Natural killer cell (primary cell): ENCODE data around the gene TRIM31. TPM values are rescaled to one million over a fixed set of nuclear protein-coding genes. Genes with fewer than 3 reads are reported as not detected.

Experiments
- ATAC-seq, 3 donors: fragments of 150-1000 bp in 2 of 3; fragments of 200-7000 bp in 1 of 3; cut with Tn5 transposase; 1 replicate in 1 of 3; 2 replicates in 2 of 3; pipeline ENCODE4 v1.10.0; 2021; ENCODE audit warnings: mild to moderate bottlenecking in 2 of 3, moderate library complexity in 2 of 3
- DNase-seq, 2 donors: peaks; one replicate each; pipeline versions ENCODE4 v3.0.0 to v3.0.0-alpha.2; 2013 to 2021; ENCODE audit warnings: mixed read lengths in 1 of 2
- H3K27ac ChIP-seq: one replicate; pipeline ENCODE4 v1.5.1; 2013; ENCODE audit warnings: mild to moderate bottlenecking, low read length
- H3K27me3 ChIP-seq: one replicate; pipeline ENCODE4 v1.6.1; 2013; ENCODE audit warnings: low read length; ENCODE audit not compliant: control insufficient read depth, insufficient read depth
- H3K36me3 ChIP-seq: one replicate; pipeline ENCODE4 v1.6.1; 2013; ENCODE audit warnings: low read length; ENCODE audit not compliant: control insufficient read depth, insufficient read depth
- H3K4me1 ChIP-seq: one replicate; pipeline ENCODE4 v1.6.1; 2013; ENCODE audit warnings: low read length; ENCODE audit not compliant: control insufficient read depth, insufficient read depth
- H3K4me3 ChIP-seq: one replicate; pipeline ENCODE4 v1.5.1; 2013; ENCODE audit warnings: low read length
- H3K9me3 ChIP-seq: one replicate; pipeline ENCODE4 v1.6.1; 2013; ENCODE audit warnings: low read length; ENCODE audit not compliant: control insufficient read depth, insufficient read depth
- H3K27ac Mint-ChIP-seq, 2 donors: one replicate each; pipeline ENCODE4 v1.8.0; 2022; ENCODE audit warnings: mild to moderate bottlenecking in 2 of 2, mixed read lengths in 2 of 2, moderate library complexity in 1 of 2
- H3K27me3 Mint-ChIP-seq, 2 donors: one replicate each; pipeline ENCODE4 v1.8.0; 2022; ENCODE audit warnings: low read depth in 2 of 2, mixed read lengths in 2 of 2
- H3K36me3 Mint-ChIP-seq: one replicate; pipeline ENCODE4 v1.8.0; 2022; ENCODE audit warnings: mixed read lengths
- H3K4me1 Mint-ChIP-seq, 2 donors: one replicate each; pipeline ENCODE4 v1.8.0; 2022; ENCODE audit warnings: mixed read lengths in 2 of 2
- H3K4me3 Mint-ChIP-seq: one replicate; pipeline ENCODE4 v1.8.0; 2022; ENCODE audit warnings: mild to moderate bottlenecking, moderate library complexity, mixed read lengths
- H3K9me3 Mint-ChIP-seq, 2 donors: one replicate each; pipeline ENCODE4 v1.8.0; 2022; ENCODE audit warnings: mixed read lengths in 2 of 2
- CTCF ChIP-seq: fragments of 200-600 bp; IDR thresholded peaks from one replicate; pipeline ENCODE4 v1.8.0; 2022; ENCODE audit warnings: antibody characterized with exemption
- WGBS: methylation state at CpG from one replicate; pipeline ENCODE4 v1.1.7; 2013; ENCODE audit warnings: missing lambda C conversion rate; ENCODE audit not compliant: insufficient coverage; 5-methylcytosine and 5-hydroxymethylcytosine counted together
- intact Hi-C: fragments of 100-400 bp; cut with micrococcal nuclease; formaldehyde crosslinking; loops from one replicate; pipeline ENCODE4 v1.14.2; 2022
- total RNA-seq, 4 donors: library from RNA; stranded (reverse); fragments of 120-200 nt in 1 of 4; gene quantifications; one replicate each; pipeline versions ENCODE4 v1.2.3 to v1.2.4, GENCODE V29; 2013 to 2022

TRIM31 gene
- total RNA-seq, 3 donors from 2014 or later (not counting 1 experiment from before 2014, with no cell fraction given), result not detected

GRCh38 chr6:30096829-30097228 lies 16.1 kb downstream of the TRIM31 start:
- Histone ChIP-seq H3K36me3 (no peaks in the 10 kb centered on the region), H3K27me3 (peaks cover 45% of the 10 kb centered on the region), H3K4me3 (no peak overlapping the region), H3K9me3 (no peaks in the 10 kb centered on the region), H3K27ac (no peak overlapping the region), H3K4me1 (peaks cover 18% of the 10 kb centered on the region)
- DNase-seq, result no peak
- no peak for ATAC-seq
- no peak for TF ChIP-seq CTCF
- 64% methylated on average over 1 of the region's 1 CpG for WGBS
- Mint-ChIP-seq H3K4me3 (no peak overlapping the region), H3K9me3 (no peaks in the 10 kb centered on the region), H3K27me3 (peaks cover 76 to 79% of the 10 kb centered on the region in 2 donors), H3K27ac (no peak overlapping the region), H3K4me1 (peaks cover 17 to 19% of the 10 kb centered on the region in 2 donors), H3K36me3 (no peaks in the 10 kb centered on the region)
- intact Hi-C loops, result no loop called here

- Mint-ChIP-seq H3K27me3 (peaks cover 70 to 75% of the 10 kb centered on the region in 2 donors), H3K4me1 (no peaks in the 10 kb centered on the region), H3K27ac (no peak overlapping the region), H3K4me3 (no peak overlapping the region), H3K36me3 (no peaks in the 10 kb centered on the region), H3K9me3 (no peaks in the 10 kb centered on the region)
- Histone ChIP-seq H3K36me3 (no peaks in the 10 kb centered on the region), H3K9me3 (no peaks in the 10 kb centered on the region), H3K4me1 (no peaks in the 10 kb centered on the region), H3K27ac (no peak overlapping the region), H3K4me3 (no peak overlapping the region), H3K27me3 (peaks cover 34% of the 10 kb centered on the region)
- TF ChIP-seq CTCF, result no peak
- intact Hi-C loops, result no loop called here
- WGBS, result 32% methylated on average over 3 of the region's 5 CpGs
- no peak for ATAC-seq
- no peak for DNase-seq
These were observed 18.8 kb downstream of the TRIM31 start for GRCh38 chr6:30093951-30094661.

- 87% methylated on average over 5 of the region's 6 CpGs for WGBS
- no peak for TF ChIP-seq CTCF
- H3K27ac Mint-ChIP-seq, result no peak overlapping the region
- no peaks in the 10 kb centered on the region for H3K36me3 Mint-ChIP-seq
- no peak for DNase-seq
- intact Hi-C loops, result no loop called here
- no peak overlapping the region for H3K4me3 Mint-ChIP-seq
- no peaks in the 10 kb centered on the region for H3K4me1 ChIP-seq
- H3K36me3 ChIP-seq, result no peaks in the 10 kb centered on the region
- H3K27me3 Mint-ChIP-seq, result peaks cover 65 to 71% of the 10 kb centered on the region in 2 donors
- no peaks in the 10 kb centered on the region for H3K4me1 Mint-ChIP-seq
- H3K9me3 Mint-ChIP-seq, result no peaks in the 10 kb centered on the region
- no peak overlapping the region for H3K27ac ChIP-seq
- H3K4me3 ChIP-seq, result no peak overlapping the region
- H3K27me3 ChIP-seq, result peaks cover 28% of the 10 kb centered on the region
- ATAC-seq, result no peak
- no peaks in the 10 kb centered on the region for H3K9me3 ChIP-seq
These were observed 19.9 kb downstream of the TRIM31 start for GRCh38 chr6:30092852-30093543.
